ENCODE measurements around the gene PIK3R1. TPM values are rescaled to one million over a fixed set of nuclear protein-coding genes. Genes with fewer than 3 reads are reported as not detected.

PIK3R1 gene
- total RNA-seq, result 166 TPM
- long read RNA-seq, full-length matches to known transcripts, result 92 of 159 reads
- long read RNA-seq, partial matches to known transcripts, result 36 of 159 reads
- long read RNA-seq, other reads (novel, unspliced or antisense), result 31 of 159 reads

- DNase-seq (ENCODE audit: low spot score), result peak; percentile 98
- intact Hi-C loops (cut with DNase I), result loop anchor here (1.0 to 10.0 kb wide), 5 partner anchors 37 to 971 kb away; no protein-coding TSS in a partner anchor
Measured at GRCh38 chr5:68215208-68215897, at the start of gene PIK3R1. TSS of gene PIK3R1 (plus strand) at chr5:68215756. CDS start at chr5:68226676, 10,920 bp downstream.

DNA sequence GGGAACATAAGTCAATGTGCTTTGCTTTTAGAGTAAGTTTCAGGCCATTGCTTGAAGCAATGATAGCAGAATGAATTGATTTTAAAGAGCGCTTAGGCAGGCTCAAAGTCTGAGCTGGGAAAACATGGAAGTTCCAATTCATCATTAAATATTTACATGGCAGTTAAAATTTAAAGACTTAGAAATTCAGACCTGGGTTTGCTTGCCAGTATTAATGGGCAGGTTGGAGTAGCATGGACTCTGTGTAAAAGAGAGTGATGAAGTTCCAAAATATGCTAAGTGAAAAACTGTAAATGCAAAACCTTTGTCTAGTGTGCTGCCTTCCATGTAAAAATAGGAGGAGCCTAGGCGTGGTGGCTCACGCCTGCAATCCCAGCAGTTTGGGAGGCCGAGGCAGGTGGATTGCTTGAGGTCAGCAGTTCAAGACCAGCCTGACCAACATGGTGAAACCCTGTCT lies 48.3 kb upstream of the PIK3R1 start:
- no peak for DNase-seq (ENCODE audit: low spot score)
- intact Hi-C loops (cut with DNase I), result no loop called here

- no peak for DNase-seq (ENCODE audit: low spot score)
- intact Hi-C loops (cut with DNase I), result no loop called here
Measured at GRCh38 chr5:68169903-68170302, 45.7 kb upstream of the PIK3R1 start.

GRCh38 chr5:68170826-68171558 lies 44.6 kb upstream of the PIK3R1 start:
- no peak for DNase-seq (ENCODE audit: low spot score)
- intact Hi-C loops (cut with DNase I), result no loop called here

- no peak for DNase-seq (ENCODE audit: low spot score)
- intact Hi-C loops (cut with DNase I), result no loop called here
Measured at GRCh38 chr5:68172314-68172713, 43.2 kb upstream of the PIK3R1 start.

DNA sequence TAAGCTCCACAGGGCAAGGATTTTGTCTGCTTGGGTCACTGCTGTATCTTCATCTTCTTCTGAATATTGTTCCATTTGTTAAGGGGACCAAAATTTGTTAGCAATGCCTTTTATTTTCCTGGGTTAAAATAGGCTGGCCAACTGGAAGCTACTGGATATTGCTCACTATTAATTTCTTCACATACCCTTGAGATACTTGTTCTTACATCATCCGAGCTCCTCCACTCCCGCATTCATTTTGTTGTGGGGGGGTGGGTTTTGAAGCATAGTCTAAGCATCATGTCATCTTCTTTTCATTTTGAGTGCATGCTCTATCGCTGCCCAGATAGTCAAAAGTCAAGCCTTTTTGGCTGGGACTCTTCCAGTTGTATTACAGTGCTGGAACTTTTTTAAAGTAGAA lies 42.5 kb upstream of the PIK3R1 start:
- intact Hi-C loops (cut with DNase I), result no loop called here
- DNase-seq (ENCODE audit: low spot score), result no peak

DNA sequence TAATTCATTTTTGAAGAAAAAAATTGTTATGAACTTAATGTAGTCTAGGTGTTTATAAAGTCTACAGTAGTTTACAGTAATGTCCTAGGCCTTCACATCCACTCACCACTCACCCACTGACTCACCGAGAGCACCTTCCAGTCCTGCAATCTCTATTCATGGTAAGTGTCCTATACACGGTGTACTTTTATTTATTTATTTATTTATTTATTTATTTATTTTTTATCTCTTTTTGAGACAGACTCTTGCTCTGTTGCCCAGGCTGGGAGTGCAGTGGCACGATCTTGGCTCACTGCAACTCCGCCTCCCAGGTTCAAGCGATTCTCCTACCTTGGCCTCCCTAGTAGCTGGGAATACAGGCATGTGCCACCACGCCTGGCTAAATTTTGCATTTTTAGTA lies 39.3 kb upstream of the PIK3R1 start:
- no peak for DNase-seq (ENCODE audit: low spot score)
- intact Hi-C loops (cut with DNase I), result no loop called here

DNA sequence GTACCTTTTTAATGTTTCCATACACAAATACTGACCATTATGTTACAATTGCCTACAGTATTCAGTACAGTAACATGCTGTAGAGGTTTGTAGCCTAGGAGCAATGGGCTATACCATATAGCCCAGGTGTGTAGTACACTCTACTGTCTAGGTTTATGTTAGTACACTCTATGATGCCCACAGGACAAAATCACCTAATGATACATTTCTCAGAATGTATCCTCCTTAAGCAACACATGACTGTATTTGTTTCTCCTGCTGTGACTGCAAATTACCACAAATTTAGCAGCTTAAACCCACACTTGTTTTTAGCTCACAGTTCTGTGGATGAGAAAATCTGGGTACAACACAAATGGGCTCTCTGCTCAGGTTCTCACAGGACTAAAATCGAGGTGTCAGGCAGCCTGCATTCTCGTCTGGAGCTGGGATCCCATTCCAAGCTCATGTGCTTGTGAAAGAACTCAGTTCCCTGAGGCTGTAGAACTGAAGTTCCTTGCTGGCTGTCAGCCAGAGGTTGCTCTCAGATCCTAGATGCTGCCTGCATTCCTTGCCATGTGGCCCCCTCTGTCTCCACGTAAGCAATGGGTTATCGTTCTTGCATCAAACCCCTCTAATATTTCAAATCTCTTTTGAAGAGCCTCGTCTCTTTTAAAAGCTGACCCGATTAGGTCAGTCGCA lies 38.6 kb upstream of the PIK3R1 start:
- no peak for DNase-seq (ENCODE audit: low spot score)
- intact Hi-C loops (cut with DNase I), result no loop called here

- no peak for DNase-seq (ENCODE audit: low spot score)
- intact Hi-C loops (cut with DNase I), result no loop called here
Measured at GRCh38 chr5:68177676-68178075, 37.9 kb upstream of the PIK3R1 start.

- intact Hi-C loops (cut with DNase I), result no loop called here
- no peak for DNase-seq (ENCODE audit: low spot score)
Measured at GRCh38 chr5:68178579-68178978, 37.0 kb upstream of the PIK3R1 start.

DNA sequence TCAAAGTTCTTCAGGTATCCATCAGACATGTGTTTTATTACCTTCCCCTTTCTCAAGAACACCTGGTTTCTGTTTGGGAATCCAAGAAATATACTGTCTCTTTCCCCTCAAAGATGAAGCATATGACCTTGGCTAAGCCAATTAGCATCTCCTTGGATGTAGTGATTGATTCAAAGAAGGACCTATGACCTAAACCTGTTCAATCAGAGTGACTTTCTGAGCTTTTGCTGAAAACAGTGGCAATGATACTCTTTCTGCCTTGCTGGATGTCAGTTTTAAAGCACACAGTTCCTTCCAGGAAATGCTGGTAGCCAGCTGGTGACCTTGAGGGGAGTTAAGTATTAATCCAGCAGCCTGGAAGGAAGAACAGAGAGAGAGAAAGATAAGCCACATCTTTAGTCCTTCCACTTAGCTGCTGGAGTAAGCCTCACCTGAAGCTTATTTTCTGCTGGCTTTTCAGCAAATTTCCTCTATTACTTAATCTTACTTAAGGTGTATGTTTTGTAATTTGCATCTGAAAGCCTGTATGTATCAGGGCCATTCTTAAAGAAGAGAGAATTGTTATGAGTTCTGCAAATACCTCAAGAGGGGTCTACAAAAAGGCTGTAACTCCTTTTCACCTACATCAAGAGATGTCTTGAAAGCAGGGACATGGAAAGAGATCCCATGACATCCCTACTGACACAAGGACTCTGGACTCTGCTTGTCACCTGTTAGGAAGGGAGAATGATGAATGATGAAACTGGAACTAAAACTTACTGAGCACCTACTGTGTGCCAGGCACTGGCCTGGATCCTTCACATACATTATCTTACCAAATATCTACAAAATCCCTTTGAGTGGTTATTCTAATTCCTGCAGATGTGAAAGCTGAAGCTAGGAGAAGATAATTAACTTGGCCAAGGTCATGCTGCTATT lies 35.2 kb upstream of the PIK3R1 start:
- no peak for DNase-seq (ENCODE audit: low spot score)
- intact Hi-C loops (cut with DNase I), result no loop called here

GRCh38 chr5:68181039-68181599 lies 34.4 kb upstream of the PIK3R1 start:
- intact Hi-C loops (cut with DNase I), result no loop called here
- no peak for DNase-seq (ENCODE audit: low spot score)

DNA sequence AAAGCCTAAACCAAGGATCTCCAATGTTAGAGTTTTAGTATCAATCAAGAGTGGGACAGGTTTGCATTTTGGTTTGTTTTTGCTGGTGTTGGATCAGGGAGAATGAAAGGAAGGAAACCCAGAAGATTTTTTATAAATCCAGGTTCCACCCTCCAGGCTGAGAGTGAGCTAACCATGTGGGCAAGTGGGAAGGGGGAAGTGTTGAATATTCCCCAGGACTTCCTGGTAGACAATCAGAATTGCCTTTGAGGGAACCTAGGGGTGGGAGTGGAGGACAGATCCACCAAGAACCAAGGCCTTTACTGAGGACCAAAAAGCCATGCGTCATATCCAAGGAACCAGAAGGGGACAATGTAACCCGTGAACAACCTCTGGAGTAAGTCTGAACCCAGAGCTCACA lies 33.5 kb upstream of the PIK3R1 start:
- intact Hi-C loops (cut with DNase I), result no loop called here
- no peak for DNase-seq (ENCODE audit: low spot score)

GRCh38 chr5:68182534-68182933 lies 33.0 kb upstream of the PIK3R1 start:
- no peak for DNase-seq (ENCODE audit: low spot score)
- intact Hi-C loops (cut with DNase I), result no loop called here

DNA sequence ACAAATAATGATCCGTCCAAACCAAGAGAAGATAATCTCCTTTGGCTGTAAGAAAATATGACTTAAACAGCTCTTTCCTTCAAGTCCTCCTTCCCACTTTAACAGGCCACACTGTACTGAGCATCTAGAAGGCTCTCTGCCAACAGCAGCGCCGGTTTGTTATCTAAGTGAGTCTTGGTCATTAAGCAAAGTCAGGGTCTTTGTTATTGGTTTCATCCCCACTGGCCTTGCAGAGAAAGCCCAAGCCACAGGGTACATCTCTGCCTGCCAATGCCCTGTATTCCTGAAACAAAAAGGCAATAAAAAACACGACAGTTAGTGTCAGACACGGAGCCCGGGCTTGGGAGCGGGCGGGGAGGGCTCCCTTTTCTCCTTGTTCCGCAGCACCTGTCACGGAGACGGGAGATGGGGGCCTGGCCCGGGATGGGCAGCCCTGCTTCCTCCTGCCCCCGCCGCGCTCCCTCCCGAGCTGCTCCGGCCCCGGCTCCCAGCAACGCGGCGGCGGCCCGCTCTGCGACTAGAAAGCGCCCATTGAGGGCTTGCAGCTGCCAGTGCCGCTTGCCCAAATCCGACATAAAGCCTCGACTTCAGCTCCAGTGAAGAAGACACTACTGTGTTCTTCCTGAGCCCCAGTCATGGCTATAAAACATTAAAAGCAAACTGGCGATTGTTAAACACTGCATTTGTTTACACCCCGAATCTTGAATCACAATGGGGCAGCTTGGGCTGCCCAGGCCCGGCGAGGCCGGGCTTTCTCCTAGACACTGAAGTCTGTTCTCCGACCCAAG lies 28.1 kb upstream of the PIK3R1 start:
- DNase-seq (ENCODE audit: low spot score), result no peak
- intact Hi-C loops (cut with DNase I), result no loop called here

GRCh38 chr5:68189171-68189570 lies 26.4 kb upstream of the PIK3R1 start:
- intact Hi-C loops (cut with DNase I), result no loop called here
- no peak for DNase-seq (ENCODE audit: low spot score)

DNA sequence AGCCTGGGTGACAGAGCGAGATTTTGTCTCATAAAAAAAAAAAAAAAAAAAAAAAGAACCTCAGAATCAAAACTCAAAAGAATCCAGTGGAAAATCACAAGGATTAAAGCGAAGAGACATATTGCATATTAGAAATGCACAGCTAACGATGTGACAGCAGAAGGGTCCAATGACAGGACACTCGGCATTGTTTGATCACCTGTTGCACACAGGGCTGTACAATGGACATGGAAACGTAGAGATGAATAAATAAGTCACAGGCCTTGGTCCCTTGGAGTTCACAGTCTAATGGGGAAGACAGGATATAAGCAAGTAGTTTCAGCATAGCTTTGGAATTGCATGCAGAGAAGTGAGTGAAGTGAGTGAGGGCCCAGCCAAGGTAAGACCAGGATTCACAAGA lies 25.9 kb upstream of the PIK3R1 start:
- DNase-seq (ENCODE audit: low spot score), result no peak
- intact Hi-C loops (cut with DNase I), result no loop called here

DNA sequence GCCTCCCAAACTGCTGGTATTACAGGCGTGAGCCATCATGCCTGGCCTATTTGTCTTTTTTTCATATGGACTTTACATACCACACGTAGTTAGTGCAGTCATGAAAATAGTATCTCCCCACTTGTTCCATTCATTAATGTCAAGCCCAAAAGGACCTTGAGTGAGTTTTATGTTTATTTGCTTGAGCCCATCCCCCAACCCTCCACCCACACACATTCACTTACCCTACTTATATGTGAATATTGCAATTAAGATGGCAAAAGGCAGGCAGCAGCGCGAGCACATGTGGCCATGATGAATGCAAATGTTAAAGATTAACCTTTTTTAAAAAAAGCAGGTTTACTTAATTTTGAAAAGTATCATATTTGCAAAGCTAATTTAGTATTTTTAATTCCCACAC lies 24.9 kb upstream of the PIK3R1 start:
- DNase-seq (ENCODE audit: low spot score), result no peak
- intact Hi-C loops (cut with DNase I), result no loop called here

Measured in cardiac septum (tissue), 1 donor.